Measurements from ENCODE around the gene LRP2.

Gene LRP2

DNA sequence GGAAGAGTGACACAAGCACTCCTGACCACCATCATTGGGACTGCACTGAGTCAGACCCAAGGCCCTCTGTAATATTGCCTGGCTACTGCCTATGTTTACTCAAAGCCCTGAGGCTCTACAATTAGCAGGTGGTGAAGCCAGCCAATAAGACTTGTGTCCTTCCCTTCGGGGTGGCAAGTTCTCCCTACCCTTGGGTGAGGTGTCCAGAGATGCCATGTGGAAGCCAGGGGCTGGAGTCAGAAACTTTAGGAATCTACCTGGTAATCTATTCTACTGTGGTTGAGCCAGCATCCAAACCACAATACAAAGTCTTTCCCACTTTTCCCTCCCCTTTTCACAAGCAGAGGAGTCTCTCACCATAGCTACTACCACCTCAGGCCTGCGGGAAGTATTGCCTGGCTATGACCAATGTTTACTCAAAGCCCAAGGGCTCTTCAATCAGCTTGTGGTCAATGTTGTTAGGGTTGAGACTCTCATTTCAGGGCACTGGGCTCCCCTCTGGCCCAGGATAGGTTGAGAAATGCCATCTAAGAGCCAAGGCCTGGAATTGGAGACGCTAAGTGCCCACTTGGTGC, 275.4 kb downstream of the LRP2 start:
- no peak for DNase-seq
- in situ Hi-C loops (cut with HindIII; ENCODE audit: low pct_ligation_motif_present, low pct_unique_long_range_greater_than_20kb, low sequenced_read_pairs) = no loop called here

GRCh38 chr2:169082995-169083394, 279.3 kb downstream of the LRP2 start:
- DNase-seq = no peak
- in situ Hi-C loops (cut with HindIII; ENCODE audit: low pct_ligation_motif_present, low pct_unique_long_range_greater_than_20kb, low sequenced_read_pairs) = no loop called here

- in situ Hi-C loops (cut with HindIII; ENCODE audit: low pct_ligation_motif_present, low pct_unique_long_range_greater_than_20kb, low sequenced_read_pairs) = no loop called here
- no peak for DNase-seq
Measured at GRCh38 chr2:169081551-169081950, 280.8 kb downstream of the LRP2 start.

DNA sequence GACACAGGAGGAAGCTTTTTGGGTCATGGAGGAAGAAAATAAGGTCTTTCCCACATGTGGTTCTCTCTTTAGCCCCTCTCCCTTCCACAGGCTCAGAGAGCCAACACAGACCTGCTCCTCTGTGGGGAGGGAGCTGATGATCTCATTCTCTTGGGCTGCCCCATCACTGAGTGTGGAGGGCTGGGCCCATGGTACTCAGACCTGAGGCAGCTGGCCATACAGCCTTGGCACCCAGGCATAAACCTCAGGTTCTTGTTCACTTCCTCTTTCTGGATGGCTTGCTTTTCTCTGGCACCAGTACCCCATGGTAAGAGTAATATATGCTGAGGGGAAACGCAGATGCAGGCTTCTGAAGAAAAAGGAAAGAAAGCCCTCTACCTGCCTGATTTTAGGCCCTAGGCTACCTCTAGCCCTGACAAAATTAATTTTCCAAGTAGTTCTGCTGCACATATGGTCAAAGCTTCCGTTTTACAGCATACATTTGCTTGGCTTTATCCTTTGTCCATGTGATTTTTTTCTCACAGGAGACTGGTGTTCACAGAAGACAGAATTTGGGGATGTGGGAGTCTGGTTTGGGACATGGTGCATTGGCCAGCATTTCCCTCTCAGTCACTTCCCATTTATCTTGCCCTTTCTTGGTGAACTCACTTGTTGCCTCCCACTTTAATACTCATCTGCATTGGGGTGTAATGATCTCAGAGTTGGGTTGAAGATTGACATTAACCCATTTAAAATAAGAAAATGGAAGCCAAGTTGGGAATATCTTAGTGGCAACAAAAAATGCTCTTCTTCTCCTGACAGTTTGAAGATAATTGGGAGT, 281.9 kb downstream of the LRP2 start:
- in situ Hi-C loops (cut with HindIII; ENCODE audit: low pct_ligation_motif_present, low pct_unique_long_range_greater_than_20kb, low sequenced_read_pairs) = no loop called here
- peak; percentile 75 for DNase-seq

DNA sequence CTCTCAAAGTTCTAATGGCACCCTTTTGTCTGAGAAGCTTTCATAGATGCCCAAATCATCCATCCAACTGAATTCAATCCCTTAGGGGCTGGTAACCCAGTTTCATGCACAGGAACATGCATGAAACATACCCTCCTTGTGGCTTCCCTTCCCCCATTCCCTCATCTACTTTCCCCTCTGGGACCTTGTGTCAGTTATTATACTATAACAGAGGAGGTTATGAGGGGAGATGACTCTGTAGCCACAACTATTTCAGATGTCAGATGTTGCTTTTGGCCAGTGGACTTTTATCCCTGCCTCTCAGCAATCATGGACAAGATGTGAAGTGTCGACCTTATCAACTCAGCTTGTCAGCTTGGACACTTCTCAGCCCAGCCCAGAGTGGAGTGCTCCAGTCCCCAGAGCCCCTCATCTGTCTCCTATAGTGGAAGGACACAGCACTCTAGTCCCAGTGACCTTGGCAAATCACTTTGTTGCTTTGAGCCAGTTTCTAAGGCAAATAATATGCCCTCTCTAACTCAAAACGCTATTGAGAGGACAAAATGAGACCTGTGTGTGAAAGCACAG, 284.6 kb downstream of the LRP2 start:
- in situ Hi-C loops (cut with HindIII; ENCODE audit: low pct_ligation_motif_present, low pct_unique_long_range_greater_than_20kb, low sequenced_read_pairs) = no loop called here
- peak; percentile 6 for DNase-seq
